Activated gamma-delta T cell (primary cell): ENCODE data around the gene CNTFR.

Experiments used
- DNase-seq: peaks from one replicate; lab custom pipeline; 2025; lab: John Stamatoyannopoulos, UW

CNTFR gene

DNA sequence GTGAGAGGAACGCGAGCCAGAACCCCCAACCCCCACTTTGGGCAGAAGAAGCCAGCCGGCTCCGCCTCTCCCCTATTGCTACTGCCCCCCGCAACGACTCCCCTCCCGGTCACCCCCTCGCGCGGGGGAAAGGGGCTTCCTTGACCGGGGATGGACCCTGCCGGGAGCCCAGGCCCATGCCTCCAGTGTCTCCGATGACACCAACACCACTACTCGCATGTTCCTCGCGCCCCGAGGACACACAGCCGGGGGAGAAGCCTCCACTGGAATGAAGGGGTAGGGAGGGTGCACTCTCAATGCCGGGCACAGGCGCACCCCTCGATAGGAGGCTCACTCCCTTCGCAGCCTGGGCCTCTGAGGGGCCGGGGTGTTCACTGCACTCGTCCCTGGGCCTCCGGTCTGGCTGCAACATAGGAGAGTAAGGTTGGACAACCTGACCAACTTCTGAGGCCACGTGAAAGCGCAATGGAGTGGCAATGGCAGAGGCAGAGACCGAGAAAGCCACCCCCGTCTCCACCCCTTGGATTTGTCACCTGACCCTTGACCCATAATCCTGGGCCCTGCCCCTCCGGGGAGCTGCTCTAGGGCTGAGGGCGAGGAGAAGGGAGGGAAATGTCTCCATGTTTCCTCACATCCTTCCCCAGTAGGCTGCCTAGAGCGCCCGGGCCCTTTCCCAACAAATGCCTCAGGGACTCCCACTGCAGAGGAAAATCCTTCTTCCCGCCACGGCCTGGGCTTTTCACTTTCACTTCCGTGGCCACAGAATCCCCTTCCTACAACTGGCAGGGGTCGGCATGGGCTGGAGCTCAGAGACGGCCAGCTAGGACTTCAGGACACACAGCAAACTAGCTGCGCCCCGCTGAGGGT lies 1.1 kb upstream of the CNTFR start:
- DNase-seq, result no peak

DNA sequence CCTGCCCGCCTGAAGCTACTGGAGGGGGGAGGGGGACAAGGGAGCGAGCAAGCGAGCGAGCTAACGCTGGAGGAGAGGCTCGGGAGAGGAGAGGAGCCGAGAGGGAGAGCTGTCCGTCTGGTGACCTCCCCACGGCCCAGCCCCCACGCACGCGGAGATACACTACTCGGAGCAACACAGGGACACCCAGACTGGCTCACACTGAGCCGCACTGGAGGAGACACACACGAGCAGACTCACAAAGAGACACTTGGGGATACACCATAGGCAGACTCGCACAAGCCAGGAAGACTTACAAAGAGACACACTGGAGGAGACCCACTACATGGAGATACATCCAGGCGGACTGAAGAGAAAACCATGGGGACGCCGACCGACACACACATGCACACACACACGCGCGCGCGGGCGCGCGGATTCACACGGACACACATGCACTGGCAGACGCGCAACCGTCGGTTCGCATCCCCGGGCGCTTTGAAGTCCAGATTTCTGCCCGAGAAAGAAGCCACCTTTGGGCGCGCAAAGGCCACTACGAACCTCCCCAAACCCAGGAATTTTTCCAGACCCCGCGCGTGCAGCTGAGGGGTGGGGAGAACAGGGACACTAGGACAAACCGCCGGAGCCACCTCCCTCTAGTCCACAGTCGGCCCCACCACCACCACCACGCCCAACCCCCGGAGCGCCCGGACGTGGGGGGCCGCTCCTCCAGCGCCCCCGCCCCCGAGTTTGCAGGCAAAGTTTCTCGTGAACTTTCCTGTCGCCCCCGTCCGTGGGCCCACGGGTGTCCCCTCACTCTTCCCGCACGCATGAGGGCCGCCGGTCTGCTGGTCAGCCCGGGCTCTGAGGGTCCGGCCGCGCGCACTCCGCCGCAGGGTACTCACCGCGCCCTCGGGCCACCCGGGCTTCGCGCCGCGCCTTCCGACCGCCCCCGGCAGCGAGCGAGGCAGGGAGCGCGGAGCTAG lies 571 bp downstream of the CNTFR start:
- DNase-seq, result no peak

DNA sequence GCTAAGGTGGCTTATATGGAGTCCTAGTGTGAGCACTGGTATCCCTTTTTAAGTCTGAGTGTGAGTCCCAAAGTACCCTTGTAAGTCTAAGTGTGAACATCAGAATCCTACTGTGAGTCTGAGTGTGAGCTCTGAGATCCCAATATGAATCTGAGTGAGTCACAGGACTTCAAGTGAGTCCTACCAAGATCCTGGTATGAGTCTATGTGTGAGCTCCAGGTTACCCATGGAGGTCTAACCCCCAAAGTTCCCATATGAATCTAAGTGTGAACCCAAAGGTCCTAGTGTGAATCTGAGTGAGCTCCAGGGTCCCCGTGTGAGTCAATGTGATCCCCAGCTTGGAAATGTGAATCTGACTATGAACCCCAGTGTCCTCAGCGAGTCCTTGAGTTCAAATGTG lies 2.3 kb downstream of the CNTFR start:
- no peak for DNase-seq

DNA sequence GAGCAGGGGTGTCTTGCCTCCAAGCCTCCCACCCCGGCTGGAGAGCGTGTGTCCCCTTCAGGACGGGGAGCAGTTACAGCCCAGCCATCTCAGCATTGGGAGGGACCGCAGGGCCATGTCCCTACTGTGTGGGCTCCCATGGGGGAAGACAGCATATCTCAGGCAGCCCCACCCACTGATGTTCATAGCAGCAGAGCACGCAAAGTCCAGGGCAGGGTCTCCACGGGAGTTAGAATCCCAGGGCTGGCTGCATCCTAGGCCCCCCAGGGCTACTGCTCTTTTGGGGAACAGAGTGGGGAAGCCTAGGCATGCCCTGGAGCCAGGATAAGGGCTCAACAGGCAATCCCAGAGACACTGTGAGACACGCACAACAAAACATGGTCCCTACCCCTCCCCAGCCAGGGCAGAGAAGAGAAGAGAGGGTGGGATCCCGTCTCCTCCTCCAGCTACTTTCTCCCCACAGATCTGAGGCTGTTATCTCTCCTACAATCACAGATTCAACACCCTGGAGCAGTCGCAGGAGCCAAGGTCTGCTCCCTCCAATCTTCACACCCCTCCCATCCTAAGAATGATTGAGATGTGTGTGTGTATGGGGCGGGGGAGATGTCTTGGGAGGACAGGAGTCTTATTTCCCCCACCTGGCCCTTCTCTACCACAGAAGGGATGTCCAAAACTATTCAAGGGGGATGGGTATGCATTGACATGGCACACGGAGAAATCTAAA lies 3.4 kb downstream of the CNTFR start:
- DNase-seq, result no peak

DNA sequence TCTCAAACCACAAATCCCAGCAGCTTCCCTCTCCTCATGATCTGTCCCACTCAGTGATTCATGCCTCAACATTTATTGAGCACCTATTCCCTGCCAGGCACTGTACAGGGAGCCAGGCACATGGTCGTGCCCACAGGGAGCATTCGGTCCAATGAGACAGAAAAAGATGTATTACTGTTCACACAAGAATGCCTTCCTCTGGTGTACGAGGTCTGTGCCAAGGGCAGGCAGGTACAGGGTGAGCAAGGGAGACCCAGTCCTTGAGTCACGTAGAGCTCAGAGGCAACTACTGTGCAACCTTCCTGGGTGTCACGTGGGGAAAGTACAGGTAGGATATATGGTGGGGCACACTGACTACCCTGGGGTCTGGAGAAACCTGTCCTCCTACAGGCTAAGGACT lies 4.6 kb downstream of the CNTFR start:
- DNase-seq, result no peak

DNA sequence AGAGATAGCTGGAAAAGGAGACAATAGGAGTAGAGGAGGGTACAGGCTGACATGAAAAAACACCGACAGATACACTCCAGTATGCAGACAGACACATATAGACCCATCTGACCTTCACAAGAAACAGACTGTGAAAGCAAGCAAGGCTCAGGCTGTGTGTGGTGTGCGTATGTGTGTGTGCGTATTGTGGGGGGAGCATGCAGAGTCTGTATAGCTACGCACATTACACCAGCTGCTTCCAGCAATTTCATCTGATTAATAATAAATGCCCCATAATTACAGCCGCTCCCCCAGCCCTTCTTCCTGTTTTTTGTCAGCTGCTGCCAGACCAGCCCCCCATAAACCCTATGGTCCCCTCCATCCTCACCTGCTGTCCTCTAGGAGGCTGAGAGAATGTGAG lies 6.7 kb downstream of the CNTFR start:
- no peak for DNase-seq

DNA sequence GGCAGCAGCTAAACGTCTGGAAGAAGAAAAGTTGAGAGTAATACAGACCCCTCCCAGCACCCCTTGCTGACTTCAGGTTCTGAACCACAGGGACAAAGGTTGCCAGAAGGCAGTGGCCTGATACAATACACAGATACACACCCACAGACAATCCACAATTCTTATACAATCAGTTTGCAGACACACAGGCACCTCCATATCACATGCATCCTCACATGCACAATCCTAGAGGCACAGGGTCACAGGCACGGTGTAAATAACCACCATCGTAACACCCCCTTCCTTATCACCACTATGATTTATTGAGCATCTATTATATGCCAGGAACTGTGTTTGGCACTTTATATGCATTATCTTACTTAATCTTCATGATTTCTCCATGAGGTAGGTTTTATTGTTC lies 8.2 kb downstream of the CNTFR start:
- no peak for DNase-seq

DNA sequence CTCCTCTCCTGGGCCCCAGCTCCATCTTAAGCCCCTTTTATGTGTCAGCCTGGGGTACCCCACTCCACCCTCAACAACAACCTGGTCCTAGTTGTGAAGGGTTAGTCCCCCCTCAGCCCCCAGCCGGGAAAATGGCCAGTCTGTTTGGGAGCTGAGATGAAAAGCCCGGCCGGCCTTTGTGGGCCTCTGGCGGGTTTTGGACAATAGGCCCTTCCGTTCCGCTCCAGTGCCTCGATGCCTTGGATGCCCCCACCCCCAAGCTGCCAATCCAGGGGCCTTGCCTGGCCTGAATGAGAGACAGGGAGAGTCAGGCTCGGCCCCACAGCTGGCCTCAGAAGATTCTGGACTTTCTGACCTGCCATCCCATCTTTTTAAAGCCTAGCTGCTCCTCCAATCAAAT lies 9.2 kb downstream of the CNTFR start:
- no peak for DNase-seq

DNA sequence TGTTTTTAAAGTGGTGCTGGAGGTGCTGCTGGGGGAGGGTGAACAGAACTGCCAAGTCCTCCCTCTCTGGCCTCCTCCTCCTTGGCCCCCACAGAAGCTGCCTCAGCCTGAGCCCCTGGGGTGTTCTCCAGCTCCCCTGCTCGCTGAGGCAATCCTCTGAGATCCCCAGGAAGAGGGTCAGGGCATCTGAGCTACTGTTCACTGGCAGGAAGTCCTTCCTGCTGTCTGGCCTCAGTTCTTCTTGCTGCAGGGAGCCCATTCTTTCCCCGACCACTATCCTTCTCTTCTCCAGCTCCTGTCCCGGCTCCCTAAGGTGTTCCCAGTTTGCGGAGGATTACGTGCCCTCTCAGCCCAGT lies 9.7 kb downstream of the CNTFR start:
- no peak for DNase-seq

DNA sequence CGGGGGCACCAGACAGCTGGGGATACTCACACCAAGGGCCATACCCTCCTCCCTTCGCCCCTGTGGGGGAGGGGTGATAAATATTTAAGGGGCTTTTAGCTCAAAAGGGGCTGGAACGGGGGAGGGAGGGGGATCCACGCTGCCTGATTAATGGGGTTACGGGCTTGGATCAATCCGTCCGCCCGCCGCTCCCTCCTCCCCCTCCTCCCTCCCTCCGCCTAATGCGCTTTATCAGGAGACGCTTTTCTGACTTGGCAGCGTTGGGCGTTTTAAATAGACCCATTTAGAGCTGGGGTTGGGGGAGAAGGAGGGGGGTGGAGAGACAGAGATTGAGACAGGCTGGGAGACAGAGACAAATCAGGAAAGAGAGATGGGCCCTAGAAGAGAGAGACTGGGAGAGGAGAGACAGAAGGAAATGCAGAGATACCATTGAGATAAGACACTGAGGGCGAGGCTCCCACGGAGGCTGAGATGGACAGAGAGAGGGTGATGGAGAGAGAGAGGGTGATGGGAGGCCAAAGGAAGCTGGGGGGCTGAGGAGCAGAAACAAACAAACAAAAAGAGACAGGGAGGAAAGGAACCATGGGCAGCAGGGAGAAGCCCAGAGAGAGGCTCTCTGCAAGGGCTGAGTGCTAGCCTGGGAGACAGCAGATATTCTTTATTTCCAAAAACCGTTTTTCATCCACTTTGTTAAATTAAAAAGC lies 10.3 kb downstream of the CNTFR start:
- no peak for DNase-seq

DNA sequence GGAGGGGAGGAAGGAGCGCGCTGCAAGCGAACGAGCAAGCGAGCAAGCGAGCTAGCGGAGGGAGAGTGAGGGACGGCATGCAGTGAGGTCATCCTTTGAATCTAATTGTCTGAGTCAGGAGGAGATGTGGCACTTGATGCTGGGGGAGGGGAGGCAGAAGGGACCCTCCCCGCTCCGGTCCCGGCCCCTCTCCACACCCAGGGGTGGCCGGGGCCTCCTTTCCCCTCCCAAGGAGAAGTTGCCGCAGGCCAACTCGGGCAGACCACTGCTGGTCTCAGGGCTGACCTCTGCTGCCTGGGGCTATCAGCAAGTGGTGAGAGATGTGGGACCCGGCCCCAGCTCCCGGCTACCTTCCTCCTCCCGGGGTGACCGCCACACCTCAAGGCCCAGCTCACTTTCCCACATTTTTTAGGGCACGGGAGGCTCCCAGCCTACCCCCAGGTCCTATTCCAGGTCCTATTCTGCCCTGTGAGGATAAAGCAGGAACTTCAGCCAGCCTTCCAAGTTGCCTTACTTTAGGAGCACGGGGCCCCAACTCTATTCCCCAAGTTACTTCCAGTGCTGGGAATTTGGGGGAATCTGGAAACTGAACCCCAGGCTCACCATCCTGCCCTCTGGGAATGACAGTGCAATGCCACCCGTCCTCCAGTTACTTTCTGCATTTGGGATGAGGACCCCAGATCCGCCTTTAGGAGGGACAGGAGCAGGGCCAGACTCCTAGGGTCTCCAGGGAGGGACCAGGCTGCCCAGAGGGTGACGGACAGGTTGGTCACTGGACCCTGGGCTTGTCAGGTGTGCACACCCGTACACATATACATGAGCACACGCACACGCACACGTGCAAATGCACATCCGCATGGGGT lies 11.1 kb downstream of the CNTFR start:
- no peak for DNase-seq

DNA sequence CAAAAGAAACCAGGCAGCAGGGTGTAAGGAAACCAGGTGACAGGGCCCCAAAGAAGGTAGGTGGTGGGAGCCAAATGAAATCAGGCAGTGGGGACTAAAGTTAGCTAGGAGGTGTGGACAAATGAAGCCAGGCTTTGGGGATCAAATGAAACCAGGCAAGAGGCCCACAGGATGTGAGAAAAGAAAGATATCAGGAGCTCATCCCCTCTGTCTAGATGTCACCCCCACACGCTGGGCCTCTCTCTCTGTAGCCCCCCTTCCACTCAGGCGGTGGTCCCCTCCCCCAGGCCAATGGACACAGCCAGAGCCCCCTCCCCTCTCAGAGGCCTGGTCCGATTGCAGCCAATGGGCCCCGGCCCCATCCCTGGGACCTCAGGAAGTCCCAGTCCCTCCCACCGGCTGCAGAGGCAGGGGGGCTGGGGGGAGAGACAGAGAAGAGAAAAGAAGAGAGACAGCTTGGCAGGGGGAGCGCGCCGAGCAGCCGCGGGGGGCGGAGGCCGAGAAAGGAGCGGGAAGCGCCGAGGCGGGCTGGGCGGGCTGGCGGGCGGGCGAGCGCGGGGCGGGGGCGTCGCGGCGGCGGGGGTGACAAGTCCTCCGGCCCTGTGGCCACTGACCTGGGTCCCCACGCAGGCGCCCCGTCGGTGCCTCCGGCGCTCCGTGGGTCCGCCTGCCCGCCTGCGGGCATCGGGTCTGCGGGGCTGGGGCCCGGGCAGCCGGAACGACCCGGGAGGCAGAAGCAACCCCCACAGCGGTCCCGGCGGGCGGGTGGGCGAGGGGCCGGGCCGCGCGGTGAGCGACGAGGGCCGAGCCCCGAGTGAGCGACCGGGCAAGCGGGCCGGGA lies 11.9 kb downstream of the CNTFR start:
- no peak for DNase-seq

DNA sequence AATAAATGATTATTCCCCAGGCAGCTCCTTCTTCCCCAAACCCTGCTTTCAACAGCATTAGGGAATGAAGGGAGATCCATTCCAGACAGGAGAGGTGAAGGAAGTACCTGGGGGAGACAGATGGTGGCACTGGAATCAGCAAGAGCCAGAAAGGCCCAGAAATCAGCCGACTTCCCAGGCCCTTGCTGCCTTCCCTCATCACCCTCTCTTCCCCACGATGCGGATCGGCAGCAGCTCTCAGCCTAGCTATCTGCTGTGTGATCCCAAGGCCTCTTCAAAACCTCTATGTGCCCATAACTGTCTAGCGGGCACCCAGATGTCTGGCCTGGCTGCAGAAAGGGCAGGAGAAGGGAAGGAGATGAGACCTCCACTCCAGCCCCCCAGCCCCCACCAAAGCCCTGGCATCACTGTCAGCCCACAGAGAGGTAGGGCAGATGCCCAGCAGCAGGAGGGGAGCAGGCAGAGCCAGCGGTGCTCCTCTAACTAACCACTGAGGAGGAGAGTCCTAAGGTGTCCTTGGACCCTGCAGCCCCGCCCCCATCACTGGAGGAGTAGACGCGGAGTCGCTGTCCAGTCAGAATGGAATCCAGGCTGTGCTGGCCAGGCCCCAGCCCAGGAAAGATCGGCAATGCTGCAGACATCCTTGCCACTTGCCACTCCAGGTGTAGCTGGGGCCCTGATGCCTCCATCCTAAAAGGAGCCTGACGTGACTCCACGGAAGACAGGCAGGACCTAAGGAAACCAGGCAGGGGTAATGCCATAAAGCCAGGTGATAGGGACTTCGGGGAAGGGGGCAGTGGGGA lies 12.7 kb downstream of the CNTFR start:
- DNase-seq, result no peak

DNA sequence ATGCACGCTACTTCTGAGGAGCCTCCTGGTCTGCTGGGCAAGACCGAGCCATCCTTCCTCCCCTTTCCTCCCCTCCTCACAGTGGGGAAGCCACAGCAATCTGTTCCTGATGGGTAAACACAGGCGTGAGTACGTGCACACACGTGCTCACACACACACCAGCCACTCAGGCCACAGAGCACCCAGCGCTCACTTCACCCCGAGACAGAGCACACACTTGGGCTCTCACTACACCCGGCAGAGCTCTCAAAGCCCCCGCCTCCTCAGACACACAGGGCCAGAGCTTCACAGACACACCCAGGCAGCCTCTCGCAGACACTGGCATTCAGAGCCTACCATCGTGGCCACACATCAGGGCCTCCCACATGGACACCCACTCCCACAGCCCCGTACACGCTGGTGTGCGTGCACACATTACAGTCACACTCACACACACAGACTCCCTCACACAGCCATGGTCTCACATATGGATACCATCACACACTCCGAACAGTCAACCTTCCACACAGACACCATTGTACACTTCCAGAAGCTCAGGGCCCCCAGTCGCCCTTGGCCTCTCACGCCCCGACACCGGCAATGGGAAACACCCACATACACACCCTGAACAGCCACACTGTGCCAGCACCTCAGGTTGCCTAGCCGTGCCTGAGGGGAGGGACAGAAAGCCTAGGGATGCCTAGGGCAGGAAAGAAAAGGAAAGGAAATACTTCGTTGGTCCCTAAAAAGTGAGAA lies 13.5 kb downstream of the CNTFR start:
- DNase-seq, result no peak

DNA sequence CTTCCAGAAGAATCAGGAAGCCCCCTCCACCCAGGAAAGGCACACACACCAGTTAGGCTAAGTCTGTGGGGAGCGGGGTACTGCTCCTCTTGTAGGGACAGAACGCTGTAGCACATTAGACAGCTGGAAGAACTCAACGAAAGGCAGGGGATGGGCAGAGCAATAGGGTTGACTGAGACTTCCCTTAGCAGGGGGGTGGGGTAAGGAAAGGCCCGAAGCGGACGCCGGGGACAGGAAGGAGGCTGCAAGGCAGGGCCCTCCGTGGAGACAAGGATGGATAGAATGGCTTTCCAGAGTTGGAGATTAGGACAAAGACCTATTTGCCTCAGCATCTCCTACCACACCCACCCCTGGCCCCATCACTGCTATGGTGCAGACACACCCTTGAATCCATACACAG lies 14.3 kb downstream of the CNTFR start:
- DNase-seq, result no peak

DNA sequence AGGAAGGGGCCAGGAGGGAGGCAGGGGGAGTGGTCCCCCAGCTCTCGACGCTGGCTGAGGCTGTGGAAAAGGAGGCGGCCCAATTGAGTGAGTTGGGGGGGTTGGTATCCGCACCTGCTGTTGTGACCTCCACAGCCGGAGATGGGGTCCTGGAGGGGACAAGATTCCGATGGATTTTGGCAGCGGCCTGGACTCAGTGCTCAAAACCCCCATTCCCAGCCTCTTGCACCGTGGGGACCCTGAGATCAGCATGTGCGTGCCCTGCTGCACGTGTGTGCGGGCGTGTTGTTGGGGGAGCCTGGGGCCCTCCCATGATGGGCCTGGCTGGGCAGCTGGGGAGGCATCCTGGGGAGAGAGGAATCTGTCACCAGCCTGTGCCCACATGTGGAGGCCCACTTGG lies 15.0 kb downstream of the CNTFR start:
- DNase-seq, result no peak

DNA sequence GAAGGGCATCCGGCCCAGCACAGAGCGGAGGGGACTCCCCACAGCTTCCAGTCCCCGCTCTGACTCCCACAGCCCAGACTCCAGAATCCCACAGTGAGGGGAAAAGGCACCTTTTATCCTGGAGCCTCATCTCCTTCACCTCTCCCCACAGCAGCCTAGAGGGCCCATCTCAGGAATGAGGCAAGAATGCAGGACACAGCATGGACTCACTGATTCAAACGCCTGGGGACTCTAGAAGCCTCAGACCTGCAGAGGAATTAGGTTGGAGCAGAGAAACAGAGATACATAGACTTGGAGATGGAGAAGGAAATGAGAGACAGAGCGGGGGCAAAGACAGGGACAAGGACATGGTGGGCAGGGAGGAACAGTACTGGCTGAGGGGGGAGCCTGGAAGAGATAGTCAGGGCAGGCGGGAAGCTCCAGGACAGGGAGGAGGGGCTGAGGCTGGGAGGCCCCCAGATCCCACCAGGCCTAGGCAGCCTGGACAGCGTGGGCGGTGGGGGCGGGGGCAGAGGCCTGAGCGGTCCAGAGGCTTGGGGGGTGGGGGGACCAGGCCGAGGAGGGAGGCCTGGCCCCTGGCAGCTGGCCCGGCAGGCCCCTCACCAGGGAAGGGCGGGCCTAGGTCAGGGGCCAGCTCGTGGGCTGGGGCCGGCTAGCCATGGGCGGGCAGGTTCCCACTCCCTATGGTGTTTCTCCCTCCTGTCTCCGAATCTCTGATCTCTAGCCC lies 15.8 kb downstream of the CNTFR start:
- DNase-seq, result no peak

DNA sequence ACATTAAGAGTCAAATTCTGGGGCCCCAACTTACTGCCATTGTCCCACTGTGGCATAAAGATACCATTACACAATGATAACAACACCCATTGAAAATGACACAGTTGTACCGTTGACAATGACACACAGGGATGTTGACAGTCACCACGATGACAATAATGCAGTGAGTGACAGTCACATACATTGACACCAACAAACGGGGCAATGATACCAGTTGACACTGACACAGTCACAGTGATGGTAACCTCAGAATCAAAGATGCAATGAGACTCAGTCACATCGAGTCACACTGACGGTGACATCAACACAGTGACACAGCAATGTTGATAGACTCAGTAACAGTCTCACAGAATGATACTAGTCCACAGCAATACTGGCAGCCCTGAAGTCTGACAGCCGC lies 16.9 kb downstream of the CNTFR start:
- no peak for DNase-seq
